Hindlimb muscle (tissue), 1 donor: ENCODE measurements around the gene MTAP. TPM values are rescaled to one million over a fixed set of nuclear protein-coding genes. Genes with fewer than 3 reads are reported as not detected.

ENCODE experiments used
- DNase-seq: peaks from one replicate; pipeline ENCODE4 v3.0.0-alpha.2; 2013
- polyA plus RNA-seq: library from polyadenylated mRNA; unstranded; fragments of 120-200 nt; gene quantifications from one replicate; pipeline ENCODE4 v1.2.1, GENCODE V29; 2013; ENCODE audit not compliant: insufficient read length

The MTAP gene
- polyA plus RNA-seq, 1 donor: 26.3 TPM

GRCh38 chr9:21804791-21805190 lies 2.4 kb downstream of the MTAP start:
- no peak for DNase-seq

- DNase-seq: no peak
These were observed 4.2 kb downstream of the MTAP start for GRCh38 chr9:21806644-21807043.

DNA sequence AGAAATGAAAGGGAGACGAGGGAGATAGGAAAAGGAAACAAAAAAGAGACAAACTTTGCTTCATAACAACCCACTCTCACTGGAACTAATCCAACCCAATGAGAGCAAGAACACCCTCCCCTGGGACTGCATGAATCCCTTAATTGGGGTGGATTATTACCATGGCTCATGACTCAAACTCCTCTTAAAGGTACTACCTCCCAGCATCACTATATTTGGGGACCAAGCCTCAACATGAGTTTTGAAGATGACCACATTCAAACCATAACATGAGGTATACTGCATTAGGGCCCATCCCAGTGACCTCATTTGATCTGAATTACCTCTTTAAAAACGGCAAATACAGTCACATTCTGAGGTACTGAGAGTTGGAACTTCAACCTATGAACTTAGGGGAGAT lies 8.0 kb downstream of the MTAP start:
- DNase-seq: no peak

GRCh38 chr9:21810881-21811280 lies 8.4 kb downstream of the MTAP start:
- no peak for DNase-seq

DNA sequence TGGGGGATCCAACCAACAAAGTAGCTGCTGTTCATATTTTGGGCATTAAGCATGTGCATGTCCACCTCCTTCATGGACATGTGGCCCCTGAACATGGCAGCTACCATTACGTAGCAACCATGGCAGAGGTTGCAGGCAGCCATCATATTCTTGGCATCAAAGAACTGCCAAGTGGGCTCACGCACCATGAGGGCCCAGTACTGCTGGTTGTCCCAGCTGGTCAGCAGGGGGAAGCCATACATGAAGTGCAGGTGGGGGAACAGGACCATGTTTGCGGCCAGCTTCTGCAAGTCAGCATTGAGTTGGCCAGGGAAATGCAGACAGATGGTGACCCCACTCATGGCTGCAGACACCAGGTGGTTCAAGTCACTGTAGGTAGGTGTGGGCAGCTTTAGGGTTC lies 9.5 kb downstream of the MTAP start:
- DNase-seq: no peak

GRCh38 chr9:21812415-21812814 lies 10.0 kb downstream of the MTAP start:
- DNase-seq: no peak

GRCh38 chr9:21812946-21813568 lies 10.6 kb downstream of the MTAP start:
- DNase-seq: peak; percentile 46

DNA sequence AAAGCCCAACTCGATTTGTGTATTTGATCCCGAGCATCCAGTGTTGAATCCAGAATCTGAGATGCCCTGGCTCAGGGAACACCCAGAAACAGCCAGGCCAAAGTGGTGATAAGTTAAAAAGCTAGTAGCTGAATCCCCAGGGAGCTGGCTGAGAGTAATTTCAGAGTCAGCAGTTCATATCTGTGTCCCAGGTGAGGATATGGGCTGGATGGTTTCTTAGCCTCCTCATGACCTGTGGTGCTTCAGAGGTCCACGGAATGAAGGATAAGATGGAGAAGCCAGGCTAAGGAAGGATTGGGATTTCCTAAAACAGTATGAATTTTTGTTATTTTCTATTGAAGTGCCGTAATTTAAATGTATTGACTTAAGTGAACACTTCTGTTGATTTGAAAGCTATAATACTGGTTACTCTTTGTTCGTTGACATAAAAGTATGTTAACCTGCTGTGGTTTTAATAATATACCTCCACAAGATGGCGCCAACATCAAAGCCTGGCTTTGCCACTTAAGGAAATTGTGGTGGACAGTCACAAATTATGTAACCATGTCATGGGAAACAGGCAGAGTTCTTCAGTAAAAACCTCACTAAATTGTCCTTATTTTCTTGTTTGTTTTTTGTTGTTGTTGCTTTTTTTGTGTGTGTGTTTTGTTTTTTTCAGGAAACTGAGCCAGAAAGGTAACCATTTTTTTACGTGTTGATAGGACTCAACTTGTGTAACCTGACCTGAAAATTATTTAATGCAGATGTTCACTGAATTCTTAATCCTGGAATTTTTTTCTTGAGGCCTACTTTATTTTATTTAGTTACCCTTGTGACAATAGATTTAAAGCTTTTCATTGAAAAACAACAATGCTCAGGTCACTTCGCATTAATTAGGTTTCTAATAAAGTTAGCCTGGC lies 11.4 kb downstream of the MTAP start:
- peak; percentile 64 for DNase-seq

DNA sequence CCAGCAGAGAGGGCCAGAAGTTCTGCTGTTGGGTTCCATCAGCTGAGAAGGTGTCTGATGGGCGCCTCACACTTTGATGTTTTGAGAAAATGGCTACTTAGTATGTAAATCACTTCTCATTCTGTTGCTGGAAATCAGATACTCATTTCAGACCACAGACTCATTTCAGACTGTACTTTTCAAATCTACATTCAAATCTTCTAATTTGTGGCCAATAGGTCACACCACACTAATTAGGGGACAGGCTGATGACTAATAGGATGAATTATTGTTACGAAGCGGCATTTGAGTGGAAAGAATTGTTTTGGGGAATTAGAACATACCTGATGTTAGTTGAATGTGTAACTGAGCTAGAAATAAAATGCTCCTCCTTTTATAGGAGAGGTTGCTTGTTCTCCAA lies 13.2 kb downstream of the MTAP start:
- DNase-seq: no peak

- no peak for DNase-seq
These were observed 14.7 kb downstream of the MTAP start for GRCh38 chr9:21817176-21817575.

DNA sequence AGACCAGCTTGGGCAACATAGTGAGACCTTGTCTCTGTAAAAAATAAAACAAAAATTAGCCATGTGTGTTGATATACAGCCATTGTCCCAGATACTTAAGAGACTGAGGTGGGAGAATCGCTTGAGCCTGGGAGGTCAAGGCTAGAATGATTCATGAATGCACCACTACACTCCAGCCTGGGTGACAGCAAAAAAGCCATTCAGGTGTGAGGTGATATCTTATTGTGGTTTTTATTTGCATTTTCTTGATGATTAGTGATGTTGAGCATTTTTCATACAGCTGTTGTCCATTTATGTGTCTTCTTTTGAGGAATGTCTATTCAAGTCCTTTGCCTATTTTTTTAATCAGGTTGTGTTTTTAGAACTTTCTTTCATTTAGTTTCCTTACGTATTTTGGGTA lies 23.2 kb downstream of the MTAP start:
- no peak for DNase-seq

GRCh38 chr9:21828853-21829410 lies 26.5 kb downstream of the MTAP start:
- no peak for DNase-seq

GRCh38 chr9:21830589-21830988 lies 28.2 kb downstream of the MTAP start:
- DNase-seq: no peak

- no peak for DNase-seq
These were observed 29.5 kb downstream of the MTAP start for GRCh38 chr9:21831841-21832509.

DNA sequence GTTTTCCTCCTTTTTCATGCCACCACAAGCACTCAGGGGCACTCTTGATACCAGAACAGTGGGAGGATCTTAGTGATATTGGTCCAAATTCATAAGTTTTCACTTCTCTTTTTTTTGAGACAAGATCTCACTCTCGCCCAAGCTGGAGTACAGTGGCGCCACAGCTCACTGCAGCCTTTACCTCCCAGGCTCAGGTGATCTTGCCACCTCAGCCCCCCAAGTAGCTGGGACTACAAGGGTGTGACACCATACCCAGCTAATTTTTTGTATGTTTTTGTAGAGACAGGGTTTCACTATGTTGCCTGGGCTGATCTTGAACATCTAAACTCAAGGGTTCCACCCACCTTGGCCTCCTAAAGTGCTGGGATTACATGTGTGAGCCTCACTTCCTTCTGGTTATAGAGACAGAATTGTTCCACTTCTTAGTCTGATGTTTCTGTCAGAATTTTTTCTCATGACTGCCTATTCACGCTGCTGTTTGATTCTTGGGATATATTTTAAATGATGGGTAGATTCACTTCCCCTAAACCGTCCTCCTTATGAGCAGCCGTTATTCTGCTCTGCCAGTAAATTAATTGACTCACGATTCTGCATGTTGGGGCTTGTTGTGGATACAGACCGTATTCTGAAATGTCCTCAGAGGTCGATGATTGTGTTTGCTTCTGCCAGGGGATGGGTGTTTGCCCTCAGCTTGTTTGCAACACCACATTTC lies 30.8 kb downstream of the MTAP start:
- no peak for DNase-seq

GRCh38 chr9:21835121-21835520 lies 32.7 kb downstream of the MTAP start:
- no peak for DNase-seq

GRCh38 chr9:21836437-21837161 lies 34.2 kb downstream of the MTAP start:
- no peak for DNase-seq

DNA sequence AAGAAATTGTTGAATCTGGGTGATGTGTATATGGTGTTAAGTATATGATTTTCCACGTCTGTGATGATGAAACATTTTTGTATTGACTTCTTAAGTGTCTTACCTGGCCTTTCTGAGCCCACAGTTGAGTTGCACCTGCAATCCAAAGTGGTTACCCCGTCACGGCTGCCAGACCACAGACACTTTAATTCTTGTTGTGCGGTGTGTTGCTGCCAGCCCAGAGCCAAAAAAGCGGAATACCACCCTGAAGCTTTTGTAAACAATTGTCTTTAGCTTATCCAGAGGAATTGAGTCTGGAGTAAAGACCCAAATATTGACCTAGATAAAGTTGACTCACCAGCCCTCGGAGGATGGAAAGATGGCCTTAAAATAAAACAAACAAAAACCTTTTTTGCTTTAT lies 35.1 kb downstream of the MTAP start:
- no peak for DNase-seq

GRCh38 chr9:21840647-21841046 lies 38.2 kb downstream of the MTAP start:
- no peak for DNase-seq

DNA sequence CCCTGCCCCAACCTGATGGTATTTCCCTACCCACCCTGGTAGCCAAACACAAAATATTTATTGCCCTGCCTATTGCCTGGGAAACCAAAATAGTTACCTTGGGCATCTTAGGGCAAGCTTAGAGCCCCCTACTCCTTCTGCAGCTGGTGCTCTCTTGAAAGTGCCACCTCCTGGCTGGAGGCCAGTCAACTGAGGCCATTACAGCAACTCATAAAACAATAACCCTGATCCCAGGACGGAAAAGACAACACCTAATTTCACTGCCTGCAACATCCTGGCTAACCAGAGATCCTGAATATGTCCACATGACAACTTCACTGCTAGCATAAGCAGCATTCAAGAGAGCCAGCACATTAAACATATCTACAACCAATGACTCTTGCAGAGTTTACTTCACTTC lies 38.7 kb downstream of the MTAP start:
- no peak for DNase-seq

- DNase-seq: no peak
These were observed 46.2 kb downstream of the MTAP start for GRCh38 chr9:21848615-21849014.

GRCh38 chr9:21852754-21853153 lies 50.3 kb downstream of the MTAP start:
- DNase-seq: no peak
